Limb (tissue), 2 donors: Measurements from ENCODE around the gene POLA1.
"Not testable (repeated sequence)": the region's sequence is repeated elsewhere in the genome, so short reads cannot be mapped to it uniquely, and the experiment has no call there.

Experiments
- DNase-seq, 2 donors: peaks; one replicate each; pipeline ENCODE4 v3.0.0-alpha.2; 2016; ENCODE audit errors: extremely low spot score in 2 of 2

POLA1 gene

DNA sequence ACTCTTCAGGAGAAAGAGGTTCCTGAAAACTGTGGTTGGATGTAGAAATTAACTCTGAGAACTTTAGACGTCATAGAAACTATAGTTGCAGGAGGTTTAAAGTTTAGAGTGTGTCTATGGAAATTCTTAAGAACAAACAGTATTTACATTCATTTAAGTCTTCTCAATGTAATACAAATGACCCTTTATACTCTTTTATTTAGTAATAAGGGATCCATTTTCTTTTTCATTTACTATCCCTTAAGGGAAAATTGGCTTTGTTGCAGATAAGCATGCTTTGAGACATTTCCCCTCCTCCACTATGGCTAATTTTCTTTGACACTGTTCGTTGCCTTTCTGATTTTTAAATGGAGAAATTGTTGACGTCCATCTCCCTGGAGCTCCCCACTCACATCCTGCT is 96.4 kb downstream of the POLA1 start:
- DNase-seq: no peak

DNA sequence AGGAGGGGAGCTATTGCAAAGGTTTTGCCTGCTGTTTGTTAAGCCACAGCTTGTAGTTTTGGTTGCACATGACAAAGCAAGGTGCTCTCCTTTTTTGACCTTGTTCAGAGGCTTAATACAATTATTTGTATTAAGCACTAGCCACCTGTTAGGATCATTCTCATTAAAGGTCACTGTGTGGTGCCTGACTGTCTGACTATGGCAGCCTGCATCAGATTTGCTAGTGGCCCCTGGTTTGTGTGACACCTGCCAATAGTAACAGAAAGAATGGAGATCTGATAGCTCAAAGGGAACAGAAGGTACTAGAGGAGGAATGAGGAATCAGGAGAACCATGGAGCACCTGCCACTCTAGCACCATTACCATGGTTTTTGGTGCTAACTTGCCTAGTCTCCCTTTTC is 102.5 kb downstream of the POLA1 start:
- DNase-seq: no peak

DNA sequence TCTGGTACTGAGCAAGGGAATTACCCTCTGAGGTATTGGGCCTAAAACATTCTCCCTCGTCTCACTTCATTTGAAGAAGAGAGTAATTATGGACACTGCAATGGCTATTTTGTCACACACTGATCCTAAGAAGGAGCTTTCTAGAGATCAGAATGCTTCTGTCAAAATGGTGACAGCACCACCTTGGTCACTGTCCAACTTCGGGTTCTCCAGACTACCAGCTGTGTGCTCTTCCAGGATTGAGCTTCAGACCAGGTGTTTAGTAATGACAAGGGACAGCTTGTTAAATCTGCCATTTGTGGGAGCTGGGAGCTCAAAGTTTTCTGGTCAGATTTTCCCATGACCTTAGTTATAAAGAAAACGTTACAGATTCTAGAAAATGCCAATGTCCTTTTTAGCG is 105.4 kb downstream of the POLA1 start:
- DNase-seq: no peak

DNA sequence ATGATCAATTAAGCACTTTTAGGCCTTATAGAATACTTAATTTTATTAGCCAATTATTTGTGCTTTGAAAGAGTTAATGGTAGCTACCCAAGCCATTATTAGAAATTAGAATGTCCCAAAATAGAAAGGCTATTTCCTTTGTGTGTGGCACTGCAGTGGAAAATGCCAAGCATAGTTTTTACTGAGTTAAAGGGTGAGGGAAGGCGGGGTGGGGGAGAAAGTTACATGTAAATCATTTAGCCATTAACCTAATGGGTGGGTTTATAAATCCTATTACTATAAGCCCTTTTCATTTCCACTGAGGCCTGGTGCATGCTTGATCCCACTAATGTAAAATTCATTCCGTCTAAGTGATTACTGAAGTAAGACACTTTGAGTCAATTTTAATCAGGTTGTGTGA is 105.8 kb downstream of the POLA1 start:
- DNase-seq: no peak

DNA sequence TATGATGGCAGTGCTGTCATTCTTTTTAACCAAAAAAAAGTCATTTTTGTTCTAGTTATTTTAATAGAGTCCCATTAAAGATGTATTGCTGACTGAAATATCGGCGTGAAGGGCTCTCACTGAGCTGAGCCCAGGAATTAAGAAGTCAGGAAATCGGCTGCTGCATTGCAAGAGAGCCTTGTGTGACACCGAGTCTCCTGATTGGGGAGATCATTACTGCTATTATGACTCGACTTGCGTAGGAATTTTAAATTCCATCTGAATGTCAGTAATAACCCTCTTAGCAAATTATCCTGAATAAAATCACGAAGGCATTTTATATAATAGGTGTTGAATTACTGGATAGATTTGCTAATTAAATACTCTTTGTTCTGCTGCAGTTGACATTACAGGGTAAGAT is 111.5 kb downstream of the POLA1 start:
- DNase-seq: no peak

DNA sequence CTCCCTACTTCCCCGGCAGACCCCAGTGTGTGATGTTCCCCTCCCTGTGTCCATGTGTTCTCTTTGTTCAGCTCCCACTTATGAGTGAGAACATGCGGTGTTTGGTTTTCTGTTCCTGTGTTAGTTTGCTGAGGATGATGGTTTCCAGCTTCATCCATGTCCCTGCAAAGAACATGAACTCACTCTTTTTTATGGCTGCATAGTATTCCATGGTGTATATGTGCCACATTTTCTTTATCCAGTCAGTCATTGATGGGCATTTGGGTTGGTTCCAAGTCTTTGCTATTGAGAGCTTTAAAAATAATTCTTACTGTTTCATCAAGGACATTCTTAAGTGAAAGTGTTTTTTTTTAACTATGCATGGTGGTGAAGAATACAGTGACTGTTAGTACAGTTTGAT is 126.1 kb downstream of the POLA1 start:
- not testable (repeated sequence) for DNase-seq

DNA sequence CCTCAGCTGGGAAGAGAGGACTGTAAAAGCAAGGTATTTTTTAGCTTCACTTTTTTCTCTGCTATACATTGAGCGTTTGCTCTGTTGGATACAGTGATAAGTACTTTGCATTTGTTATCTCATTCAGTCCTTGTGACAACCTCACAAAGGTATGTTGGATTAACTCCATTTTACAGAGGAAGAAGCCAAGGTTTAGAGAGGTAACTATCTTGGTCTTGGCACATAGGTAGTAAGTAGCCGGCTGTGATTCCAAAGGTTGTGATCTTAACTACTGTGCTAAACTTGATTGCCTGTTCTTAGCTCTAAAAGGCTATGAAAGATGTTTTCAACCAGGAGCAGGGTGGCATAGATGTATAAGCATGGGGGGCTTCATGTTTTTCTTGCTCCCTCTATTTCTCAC is 134.4 kb downstream of the POLA1 start:
- DNase-seq: no peak

DNA sequence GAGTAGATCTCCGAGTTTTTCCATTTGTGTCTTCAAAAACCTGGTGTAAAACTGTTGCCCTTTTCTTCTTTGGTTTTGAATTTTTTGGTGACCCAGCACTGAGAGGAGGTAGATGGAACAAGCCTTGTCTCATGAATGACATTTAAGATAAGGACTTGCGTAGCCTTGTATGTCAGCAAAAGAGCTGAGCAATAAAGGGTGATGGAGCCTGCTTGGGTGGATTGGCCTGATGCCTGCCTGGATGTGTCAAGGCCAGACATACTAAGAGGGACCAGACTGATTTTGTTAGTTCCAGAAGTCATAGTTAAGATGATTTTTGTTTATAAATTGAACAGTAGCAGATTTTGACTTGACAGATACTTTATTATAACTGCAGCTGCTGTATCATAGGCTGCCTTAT is 134.9 kb downstream of the POLA1 start:
- DNase-seq: no peak

DNA sequence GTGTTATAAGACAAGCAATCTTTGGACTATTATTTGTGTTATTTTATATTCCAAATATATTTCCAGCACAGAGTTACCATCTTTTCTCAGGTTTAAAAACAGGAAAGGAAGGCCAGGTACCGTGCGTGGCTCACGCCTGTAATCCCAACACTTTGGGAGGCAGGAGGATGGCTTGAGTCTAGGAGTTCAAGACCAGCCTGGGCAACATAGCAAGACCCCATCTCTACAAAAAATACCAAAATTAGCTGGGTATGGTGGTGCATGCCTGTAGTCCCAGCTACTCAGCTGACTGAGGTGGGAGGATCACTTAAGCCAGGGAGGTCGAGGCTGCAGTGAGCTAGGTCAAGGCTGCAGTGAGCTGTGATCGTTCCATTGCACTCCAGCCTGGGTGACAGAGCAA is 140.0 kb downstream of the POLA1 start:
- no peak for DNase-seq

DNA sequence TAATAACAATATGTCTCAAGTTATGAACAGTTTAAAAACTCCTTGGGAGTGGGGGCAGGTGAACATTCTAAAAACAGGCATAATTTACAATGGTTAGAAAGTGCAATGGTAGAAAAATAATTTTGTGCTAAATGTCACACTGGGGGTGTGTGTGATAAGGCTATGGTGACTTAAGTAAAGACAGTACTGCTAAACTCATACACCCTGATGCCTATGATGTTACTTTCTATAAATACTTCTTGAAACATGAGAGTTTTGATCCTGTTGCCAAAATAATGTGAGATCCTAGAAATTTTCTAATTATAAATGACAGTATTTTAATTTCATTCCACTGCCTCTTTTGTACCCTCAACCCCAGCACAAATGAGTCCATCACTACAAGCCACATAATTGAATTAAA is 144.2 kb downstream of the POLA1 start:
- no peak for DNase-seq

DNA sequence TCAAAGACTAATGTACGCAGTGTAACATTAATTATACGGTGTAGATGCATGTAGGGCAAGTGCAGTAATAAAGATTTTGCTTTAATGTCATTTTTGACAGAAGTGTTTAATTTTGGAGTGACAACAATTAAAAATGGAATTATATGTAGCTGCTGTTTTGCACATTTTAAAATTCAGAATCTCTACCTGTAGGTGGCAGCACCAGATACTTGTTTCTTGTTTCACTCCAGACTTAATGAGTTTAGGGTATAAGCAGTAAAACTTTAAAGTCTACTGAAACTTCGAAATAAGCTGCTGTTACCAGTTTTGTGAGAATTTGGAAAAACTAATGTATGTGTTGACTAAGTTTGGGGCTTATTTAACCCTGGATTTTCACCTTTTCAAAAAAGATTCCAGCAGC is 144.9 kb downstream of the POLA1 start:
- peak in 1 of 2 donors; percentile 19 for DNase-seq

DNA sequence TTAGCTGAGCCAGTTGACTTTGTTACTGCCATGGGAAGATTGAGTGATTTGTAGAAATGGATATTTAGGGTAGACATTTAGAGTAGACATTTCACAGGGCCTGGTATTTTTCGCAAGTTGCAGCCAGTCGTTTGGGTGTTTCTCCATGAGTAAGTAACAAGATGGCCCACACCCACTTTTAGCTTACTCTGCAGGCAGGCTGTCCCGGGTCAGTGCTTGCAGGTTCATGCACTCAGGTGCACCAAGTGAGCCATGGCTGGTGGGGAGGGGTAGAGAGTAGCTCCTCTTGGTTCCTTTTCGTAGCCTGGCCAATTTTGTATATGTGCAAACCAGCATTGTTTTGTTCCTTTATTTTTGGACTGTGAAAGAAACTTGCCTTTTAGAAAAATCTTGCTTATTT is 145.6 kb downstream of the POLA1 start:
- no peak for DNase-seq

DNA sequence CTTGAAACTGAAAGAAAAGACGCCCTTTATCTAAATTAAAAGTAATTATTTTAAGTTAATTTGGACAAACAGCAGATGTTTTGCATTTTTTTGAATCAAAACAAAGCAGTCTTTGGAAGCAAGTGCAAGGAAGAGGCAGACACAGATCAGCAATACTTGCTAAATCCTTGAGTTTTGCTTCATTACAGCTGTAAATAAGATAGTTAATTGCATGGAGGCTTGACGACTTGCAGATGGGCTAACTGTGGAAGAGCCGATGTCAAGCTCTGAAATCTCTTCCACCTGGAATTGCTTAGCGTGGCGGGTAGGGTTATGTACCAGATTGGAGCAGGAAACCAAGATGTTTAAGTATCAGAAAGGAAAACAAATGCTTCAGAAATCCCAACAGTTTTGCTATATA is 148.8 kb downstream of the POLA1 start:
- no peak for DNase-seq

DNA sequence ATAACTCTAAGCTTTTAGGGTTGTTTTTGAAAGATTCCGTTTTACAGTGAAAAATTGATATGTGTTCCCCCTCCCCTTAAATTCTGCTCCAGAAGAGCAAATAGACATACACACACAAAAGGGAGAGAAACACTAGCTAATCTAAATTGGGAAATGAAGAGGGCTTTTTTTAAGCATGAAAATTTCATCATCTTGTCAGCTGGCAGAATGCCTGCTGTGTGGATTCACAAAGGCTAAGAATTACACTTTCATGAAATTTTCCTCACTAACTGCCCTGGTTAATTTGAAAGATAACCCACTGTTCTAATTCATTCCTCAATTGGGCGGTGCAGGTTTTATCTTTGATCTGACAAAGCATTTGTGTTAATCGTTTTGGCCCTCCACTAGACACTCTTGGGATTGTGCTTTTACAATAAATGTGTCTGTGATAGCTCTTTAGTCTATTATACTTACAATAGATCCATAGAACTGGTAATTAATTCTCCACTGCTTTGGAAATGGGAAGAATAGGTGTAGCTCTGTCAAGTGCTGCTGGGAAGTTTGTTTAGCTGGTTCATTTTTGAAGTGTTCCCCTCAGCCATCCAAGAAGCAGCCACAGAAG is 152.9 kb downstream of the POLA1 start:
- no peak for DNase-seq

DNA sequence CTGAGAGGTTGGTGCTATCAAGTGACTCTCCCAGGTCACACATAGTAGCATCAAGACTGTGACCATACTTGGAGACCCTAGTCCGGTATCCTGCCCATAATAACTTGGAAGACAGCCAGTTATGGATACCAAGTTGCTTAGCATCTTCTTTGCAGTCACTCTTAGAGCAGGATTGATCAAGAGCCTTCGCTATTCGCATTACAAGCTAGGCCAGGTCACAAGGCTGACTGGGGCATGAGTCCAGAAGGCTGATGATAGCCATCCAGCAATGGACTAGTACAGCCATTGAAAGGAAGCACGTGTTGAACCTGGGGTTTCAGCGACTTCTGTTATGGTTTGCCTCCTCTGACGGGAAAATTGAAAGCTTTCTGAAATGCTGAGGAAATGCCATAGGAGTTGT is 157.6 kb downstream of the POLA1 start:
- no peak for DNase-seq

DNA sequence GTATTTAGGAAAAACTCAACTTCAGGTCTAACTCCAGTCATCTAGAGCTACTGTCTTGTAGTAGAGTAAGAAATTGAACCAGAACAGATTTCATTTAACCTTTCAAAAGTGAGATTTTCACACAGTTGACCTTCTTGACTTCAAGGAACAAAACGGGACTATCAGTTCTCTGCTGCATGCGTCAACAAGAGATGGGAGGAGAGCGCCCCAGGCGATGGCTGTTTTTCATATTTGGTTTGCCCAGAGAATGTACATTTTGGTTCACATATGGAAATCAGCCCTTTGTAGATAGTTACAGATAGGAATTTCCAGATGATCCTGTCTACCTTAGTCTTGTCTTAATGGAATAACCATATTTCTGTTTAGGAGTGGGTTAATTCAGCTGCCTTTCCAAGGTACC is 158.1 kb downstream of the POLA1 start:
- no peak for DNase-seq

DNA sequence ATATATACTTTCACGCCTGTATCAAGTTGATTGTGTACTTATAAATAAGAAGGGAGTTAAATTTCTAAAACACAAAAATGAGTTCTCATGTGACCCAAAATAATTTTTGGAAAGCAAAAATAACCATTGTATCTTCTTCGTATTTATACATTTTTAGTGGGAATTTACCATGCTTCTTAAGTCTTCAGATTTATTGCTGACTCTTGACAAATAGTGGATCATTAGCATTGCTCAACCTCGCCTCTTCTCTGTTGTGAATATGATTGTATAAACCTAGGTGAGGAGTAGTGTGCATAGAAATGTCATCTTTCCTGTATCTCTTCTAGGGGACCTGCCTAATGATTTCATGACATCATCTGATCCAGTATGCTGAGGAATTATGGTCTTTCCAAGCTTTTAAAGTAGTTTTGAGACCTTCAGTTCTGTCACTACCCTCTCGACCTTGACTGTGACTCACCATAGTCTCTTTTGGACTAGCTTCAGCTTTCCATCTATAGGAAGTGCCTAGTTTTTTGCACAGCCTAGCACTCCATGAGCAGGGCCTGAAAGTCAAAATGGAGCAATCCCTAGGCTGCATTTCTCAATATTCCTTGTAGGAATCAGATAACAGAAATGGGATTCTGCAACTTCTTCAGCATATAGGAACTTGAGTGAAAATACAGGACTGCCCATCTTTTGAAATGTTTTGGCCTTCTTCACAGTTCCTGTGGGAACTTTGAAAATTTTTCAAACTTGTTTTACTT is 164.5 kb downstream of the POLA1 start:
- no peak for DNase-seq

DNA sequence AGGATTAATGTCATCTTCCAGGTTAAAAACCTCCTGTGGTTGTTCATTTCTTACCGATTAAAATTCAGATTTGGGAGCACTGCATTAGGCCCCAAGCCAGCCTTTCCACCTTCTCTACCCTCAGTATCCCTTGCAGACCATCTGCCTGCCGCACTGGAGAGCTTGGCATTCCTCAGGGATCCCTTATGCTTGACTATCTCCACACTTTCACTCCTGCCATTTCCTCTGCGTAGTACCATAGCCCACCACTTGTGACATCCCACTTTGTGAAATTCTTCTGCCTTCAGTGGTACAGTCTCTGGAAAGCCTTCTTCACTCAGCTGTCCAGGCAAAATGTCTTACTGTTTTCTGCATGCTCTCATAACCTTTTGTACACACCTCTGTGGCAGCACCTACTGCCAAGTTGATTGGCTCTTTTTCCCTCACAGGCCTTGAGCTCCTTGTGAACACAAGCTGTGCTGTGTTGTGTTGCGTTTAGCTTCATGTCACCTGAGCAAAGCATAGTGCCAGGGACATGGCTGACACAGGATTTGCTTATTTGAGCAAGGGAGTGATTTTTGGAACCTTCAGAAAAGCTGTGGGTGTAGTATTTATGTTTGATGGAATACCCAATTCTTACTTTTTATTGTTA is 165.6 kb downstream of the POLA1 start:
- no peak for DNase-seq

DNA sequence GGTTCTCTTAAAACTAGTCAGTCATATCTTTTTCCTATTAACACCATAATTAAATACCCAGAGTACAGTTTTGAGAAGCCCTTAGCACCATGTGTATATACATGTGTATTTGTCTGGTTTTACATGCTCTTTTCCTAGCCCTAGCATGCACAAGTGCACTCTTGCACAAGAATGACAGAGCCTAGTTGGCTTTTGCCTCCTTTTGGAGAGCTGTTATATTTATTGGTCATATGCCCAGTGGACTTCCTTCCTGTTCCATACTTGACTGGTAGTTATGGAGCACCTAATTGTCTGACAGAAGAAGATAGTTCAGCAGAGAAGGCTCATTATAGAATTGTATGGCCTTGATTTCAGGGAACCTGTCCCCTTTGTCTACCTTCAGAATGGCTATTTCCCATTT is 166.4 kb downstream of the POLA1 start:
- DNase-seq: no peak

DNA sequence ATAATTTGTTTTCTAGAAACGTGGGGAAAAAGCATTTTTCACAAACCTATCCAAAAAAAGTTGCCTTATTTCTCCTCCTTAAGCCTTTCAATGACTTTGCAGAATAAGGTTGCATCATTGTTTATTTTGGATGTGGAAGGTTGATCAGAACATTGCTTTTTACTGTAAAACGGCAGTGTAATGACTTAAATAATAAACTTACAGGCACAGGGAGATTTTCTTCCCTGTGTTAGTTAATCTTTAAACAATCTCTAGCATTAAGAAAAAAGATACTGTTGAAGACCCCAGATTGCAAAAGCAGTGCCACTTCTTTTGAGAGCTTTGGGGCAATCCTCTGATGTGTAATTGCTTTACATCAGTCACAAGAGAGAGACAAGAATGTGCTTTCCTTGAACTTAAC is 168.6 kb downstream of the POLA1 start:
- DNase-seq: no peak

DNA sequence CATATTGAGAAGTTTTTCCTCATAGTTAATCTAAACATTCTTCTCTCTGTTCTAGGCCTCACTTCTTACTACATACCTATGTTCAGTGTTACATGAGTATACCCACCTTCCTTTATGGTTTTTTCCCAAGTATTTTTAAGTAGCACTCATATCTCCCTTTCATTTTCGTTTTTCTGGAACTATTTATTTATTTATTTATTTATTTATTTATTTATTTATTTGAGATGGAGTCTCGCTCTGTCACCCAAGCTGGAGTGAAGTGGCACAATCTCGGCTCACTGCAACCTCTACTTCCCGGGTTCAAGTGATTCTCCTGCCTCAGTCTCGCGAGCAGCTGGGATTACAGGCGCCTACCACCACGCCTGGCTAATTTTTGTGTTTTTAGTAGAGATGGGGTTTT is 170.1 kb downstream of the POLA1 start:
- DNase-seq: not testable (repeated sequence)

DNA sequence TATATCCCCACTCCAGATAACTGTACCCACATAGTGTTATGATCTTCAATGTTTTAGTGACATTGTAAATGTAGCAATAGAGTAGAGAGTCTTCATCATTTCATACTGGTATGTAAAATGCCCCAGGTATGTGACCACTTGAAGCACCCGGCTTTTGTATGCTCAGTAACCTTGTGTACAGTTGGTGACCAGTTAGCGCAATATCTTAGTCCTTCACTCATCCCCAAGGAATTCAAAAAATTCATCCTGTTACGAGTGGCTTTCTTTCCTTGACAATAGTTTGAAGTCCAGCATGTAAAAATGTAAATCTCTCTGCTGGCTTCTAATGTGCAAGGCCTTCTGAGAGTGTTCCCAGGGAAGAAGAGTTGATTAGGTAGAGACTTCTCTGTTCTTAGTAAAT is 176.4 kb downstream of the POLA1 start:
- no peak for DNase-seq

DNA sequence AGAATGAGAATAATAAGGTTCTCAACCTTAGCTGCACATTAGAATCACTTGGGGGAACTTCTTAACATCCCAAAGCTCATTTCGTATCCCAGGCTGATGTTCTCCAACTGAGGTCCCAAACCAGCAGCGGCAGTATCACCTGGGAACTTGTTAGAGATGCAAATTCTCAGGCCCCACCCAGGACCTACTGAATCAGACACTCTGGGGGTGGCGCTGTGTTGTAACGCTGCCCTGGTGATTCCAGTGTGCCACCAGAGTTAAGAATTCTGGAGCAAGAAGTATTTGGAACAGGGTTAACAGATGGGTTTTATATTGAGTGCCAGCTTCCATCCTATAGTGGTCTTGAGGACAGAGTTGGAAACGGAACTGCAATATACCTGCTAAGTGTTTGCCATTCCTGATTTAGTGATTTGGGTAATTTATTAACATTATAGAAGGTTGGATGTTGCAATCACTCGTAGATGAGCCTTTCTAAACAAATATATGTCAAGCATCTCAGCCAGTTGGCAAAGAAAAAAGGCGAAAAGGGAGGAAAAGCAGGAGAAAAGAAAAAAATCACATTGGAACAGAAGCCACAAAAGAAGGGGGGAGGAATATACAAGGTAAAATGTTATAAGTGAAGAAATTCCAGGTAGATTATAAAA is 181.0 kb downstream of the POLA1 start:
- no peak for DNase-seq
